Stimulated activated CD8-positive, alpha-beta memory T cell treated with anti-CD3 and anti-CD28 coated beads, Interleukin-7, amount 100 ng/mL, for 24 hours (primary cell): Measurements from ENCODE around the gene GHDC.
"Not testable (repeated sequence)": the region's sequence is repeated elsewhere in the genome, so short reads cannot be mapped to it uniquely, and the experiment has no call there.

Experiments used
- DNase-seq: peaks from one replicate; pipeline ENCODE4 v3.0.0-alpha.2; 2020; ENCODE audit warnings: low read depth

GHDC gene

DNA sequence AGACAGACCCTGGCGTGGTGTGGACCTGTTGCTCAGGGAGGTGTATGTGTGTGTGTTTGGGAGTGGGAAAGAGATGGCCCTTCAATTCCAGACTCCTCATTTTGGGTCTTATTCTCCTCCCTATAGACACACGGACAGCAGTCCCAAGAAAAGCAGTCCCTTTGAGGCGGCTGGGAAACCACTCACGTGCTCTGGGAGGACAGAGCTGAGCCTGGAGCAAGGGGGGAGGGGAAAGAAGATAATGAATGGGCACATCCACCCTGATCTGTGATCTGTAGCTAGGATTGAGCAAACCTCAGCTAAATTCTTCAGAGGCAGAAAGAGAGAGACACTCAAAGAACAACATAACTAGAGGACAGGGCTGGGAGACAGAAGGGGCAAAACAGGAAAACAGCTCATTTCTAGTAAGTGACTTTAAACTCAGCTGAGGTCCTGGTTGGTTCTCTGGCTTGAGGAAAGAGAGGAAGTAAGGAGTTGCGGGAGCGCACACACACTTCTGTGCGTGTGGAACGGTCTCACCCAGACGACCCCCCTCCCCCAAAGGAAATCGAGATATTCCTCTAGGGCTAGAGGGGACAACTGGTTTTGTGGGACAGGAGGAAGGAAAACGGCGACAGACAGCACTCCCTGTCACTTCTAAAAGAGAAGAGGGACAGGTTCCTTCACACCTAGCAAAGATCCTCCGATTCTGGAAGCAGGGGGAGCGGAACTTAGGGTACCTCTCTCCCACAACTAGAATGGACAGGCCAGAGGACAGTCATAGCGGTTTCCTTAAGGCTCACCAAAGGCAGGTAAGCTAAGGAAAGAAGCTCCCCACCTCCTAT, 40.2 kb downstream of the GHDC start:
- DNase-seq, result no peak

DNA sequence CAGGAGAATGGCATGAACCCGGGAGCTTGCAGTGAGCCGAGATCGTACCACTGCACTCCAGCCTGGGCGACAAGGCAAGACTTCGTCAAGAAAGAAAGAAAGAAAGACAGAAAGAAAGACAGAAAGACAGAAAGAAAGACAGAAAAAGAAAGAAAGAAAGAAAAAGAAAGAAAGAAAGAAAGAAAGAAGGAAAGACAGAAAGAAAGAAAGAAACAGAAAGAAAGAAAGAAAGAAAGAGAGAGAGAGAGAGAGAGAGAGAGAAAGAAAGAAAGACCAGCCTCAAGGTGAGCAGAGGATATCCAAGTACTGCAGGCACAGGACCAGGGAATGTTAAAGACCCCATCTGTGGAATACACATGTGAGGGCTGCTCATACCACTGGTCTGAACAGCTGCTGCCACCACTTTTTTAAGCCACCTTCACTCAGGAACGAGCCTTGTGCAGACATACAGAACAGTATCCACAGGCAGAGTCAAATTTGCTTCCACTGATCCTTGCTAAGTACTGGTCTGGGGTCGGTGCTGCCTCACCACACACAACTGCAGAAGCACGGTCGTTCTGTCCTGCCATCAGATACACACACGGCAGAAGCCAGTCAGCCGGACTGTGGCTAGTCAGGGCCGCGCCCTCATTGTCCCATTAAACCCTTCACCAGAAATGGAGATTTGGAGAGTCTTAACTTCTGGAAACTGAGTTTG, 47.2 kb downstream of the GHDC start:
- no peak for DNase-seq

DNA sequence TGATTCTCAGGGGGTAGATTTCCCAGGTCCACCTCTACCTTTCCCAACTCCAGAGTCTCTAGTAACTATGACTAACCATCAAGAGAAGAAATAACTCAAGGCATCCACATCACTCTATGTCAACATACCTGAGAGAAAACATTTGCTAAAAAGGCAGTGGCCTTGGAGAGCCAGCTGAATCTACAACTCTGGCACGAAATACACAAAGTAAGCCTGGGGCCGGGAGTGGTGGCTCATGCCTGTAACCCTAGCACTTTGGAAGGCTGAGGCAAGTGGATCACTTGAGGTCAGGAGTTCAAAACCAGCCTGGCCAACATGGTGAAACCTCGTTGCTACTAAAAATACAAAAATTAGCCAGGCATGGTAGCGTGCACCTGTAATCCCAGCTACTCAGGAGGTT, 51.2 kb downstream of the GHDC start:
- not testable (repeated sequence) for DNase-seq

DNA sequence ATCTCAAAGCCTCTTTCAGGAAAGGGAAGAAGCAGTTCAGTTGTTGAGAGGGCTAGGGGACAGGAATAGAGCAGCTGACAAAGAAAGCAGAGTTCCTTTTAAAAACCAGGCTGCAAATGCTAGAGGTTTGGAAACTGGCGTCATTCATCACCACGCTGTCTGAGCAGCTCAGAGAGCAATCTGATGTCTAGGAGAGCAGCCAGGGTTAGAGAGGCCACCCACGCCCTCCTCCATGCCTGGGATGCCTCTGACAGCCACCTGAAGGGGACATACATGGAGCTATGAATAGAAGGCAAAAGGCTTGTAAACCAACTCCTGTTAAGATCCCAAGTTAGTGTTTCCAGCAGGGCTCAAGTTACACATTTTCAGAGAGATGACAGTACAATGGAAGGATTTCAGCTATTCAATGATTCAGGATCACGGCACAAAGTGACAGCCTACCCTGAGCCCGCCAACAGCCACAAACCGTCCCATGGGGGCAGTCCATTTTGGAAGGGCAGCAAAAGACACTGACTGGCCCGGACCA, 51.9 kb downstream of the GHDC start:
- DNase-seq, result no peak

DNA sequence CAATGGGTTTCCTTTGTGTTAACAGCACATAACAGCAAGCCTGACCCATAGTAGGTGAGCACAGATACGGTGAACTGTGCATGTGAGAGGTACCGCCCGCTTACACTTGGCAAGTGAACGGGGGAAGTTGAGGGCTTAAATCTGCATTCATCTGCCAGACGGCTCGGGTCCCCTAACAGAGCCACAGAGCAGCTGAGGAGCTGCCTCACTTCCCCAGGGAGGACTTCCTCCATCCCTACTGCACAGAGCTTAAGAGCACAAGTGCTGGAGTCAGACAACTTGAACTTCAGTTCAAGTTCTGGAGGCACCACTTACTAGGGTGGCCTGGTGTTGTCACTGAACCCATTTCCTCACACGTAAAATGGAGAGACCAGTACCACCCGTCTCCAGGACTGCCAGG, 52.9 kb downstream of the GHDC start:
- no peak for DNase-seq

DNA sequence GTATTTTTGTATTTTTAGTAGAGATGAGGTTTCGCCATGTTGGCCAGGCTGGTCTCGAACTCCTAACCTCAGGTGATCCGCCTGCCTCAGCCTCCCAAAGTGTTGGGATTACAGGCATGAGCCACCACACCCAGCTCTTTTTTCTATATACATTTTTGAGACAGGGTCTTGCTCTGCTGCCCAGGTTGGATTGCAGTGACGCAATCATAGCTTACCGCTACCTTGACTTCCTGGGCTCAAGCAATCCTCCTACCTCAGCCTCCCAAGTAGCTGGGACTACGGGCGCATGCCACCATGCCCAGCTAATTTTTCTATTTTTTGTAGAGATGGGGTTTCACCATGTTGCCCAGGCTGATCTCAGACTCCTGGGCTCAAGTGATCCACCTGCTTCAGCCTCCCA, 53.6 kb downstream of the GHDC start:
- DNase-seq, result not testable (repeated sequence)
